Measurements from ENCODE around the gene ZPLD1.

DNA sequence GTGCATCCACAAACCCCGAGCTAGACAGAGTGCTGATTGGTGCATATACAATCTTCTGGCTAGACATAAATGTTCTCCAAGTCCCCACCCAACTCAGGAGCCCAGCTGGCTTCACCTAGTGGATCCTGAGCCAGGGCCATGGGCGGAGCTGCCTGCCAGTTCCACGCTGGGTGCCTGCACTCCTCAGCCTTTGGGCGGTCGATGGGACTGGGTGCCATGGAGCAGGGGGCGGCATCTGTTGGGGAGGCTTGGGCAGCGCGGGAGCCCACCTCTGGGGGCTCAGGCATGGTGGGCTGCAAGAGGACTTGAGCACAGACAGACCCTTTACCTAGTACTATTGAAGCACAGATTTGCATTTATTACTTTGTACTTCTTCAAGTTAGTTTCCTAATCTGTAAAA, 57.5 kb downstream of the ZPLD1 start:
- TF ChIP-seq, protein P1, sequence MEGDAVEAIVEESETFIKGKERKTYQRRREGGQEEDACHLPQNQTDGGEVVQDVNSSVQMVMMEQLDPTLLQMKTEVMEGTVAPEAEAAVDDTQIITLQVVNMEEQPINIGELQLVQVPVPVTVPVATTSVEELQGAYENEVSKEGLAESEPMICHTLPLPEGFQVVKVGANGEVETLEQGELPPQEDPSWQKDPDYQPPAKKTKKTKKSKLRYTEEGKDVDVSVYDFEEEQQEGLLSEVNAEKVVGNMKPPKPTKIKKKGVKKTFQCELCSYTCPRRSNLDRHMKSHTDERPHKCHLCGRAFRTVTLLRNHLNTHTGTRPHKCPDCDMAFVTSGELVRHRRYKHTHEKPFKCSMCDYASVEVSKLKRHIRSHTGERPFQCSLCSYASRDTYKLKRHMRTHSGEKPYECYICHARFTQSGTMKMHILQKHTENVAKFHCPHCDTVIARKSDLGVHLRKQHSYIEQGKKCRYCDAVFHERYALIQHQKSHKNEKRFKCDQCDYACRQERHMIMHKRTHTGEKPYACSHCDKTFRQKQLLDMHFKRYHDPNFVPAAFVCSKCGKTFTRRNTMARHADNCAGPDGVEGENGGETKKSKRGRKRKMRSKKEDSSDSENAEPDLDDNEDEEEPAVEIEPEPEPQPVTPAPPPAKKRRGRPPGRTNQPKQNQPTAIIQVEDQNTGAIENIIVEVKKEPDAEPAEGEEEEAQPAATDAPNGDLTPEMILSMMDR (IDR thresholded peaks at IDR 0.05; ENCODE audit: control extremely low read depth in 1 of 3, insufficient read depth in 1 of 3, low read depth in 1 of 3, low read length in 3 of 3) = no peak
- no peak for TF ChIP-seq POLR2A (IDR thresholded peaks at IDR 0.05; ENCODE audit: control extremely low read depth in 1 of 2, low read depth in 2 of 2, low read length in 2 of 2)
- no peak for TF ChIP-seq EZH2 (IDR thresholded peaks at IDR 0.05; ENCODE audit: low read depth, low read length, severe bottlenecking)
- TF ChIP-seq EP300 (IDR thresholded peaks at IDR 0.05; ENCODE audit: borderline replicate concordance in 1 of 2, low read depth in 2 of 2, low read length in 2 of 2) = no peak
- no peak for TF ChIP-seq RBBP5 (IDR thresholded peaks at IDR 0.05; ENCODE audit: borderline replicate concordance, low read depth, low read length)
- no peak for TF ChIP-seq SIN3A (conservative IDR thresholded peaks at IDR 0.05 in 1 of 2, IDR thresholded peaks at IDR 0.05 in 1 of 2; ENCODE audit: low read depth in 1 of 2, low read length in 2 of 2)
- TF ChIP-seq, protein P2, sequence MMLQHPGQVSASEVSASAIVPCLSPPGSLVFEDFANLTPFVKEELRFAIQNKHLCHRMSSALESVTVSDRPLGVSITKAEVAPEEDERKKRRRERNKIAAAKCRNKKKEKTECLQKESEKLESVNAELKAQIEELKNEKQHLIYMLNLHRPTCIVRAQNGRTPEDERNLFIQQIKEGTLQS (IDR thresholded peaks at IDR 0.05; ENCODE audit: insufficient read depth, low read depth, low read length) = no peak
- TF ChIP-seq POLR2AphosphoS5 (IDR thresholded peaks at IDR 0.05; ENCODE audit: low read depth, low read length) = no peak
- TF ChIP-seq, protein P3, sequence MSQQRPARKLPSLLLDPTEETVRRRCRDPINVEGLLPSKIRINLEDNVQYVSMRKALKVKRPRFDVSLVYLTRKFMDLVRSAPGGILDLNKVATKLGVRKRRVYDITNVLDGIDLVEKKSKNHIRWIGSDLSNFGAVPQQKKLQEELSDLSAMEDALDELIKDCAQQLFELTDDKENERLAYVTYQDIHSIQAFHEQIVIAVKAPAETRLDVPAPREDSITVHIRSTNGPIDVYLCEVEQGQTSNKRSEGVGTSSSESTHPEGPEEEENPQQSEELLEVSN (IDR thresholded peaks at IDR 0.05) = no peak
- TF ChIP-seq SUZ12 (IDR thresholded peaks at IDR 0.05; ENCODE audit: low read length) = no peak
- no peak for TF ChIP-seq CREB1 (IDR thresholded peaks at IDR 0.05)
- TF ChIP-seq TBP (IDR thresholded peaks at IDR 0.05; ENCODE audit: low read depth, low read length) = no peak
